22Rv1 (cell line): Measurements from ENCODE around the gene RMDN3.

Experiments used
- CTCF ChIP-seq: fragments of 450-650 bp; IDR thresholded peaks from 2 replicates; pipeline ENCODE4 v1.5.1; 2017; ENCODE audit warnings: mild to moderate bottlenecking
- ZFX ChIP-seq: fragments of 450-650 bp; IDR thresholded peaks from 2 replicates; pipeline ENCODE4 v1.6.1; 2017; ENCODE audit warnings: antibody characterized with exemption, borderline replicate concordance

DNA sequence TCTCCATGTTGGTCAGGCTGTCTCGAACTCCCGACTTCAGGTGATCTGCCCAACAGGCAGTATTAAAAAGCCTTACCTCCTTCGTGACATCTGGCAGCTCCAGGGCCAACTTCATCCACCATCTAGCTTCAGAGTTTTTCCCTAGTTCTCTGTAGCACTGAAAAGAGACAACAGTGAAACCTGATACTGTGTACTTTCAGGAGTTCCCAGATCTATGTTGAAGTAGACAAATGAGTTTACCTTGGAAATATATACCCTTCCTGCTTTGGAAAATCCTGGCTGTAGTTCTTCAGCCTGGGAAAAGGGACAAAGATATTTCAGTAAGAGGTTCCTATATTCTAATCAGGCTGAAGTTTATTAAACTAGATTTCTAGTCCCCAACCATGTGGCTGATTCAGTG, 18.0 kb downstream of the RMDN3 start:
- TF ChIP-seq CTCF: no peak
- TF ChIP-seq ZFX: no peak
